ENCODE results near the gene HECTD4.

GRCh38 chr12:112131686-112132085, 250.5 kb downstream of the HECTD4 start:
- TF ChIP-seq CTCF (conservative IDR thresholded peaks at IDR 0.05) (no peak), ZFX (IDR thresholded peaks at IDR 0.05) (no peak)
